ENCODE data around the gene KCNN4. TPM values are rescaled to one million over a fixed set of nuclear protein-coding genes. Genes with fewer than 3 reads are reported as not detected.

The KCNN4 gene
- total RNA-seq, 1 experiment from 2014 or later = 22.9 TPM

DNA sequence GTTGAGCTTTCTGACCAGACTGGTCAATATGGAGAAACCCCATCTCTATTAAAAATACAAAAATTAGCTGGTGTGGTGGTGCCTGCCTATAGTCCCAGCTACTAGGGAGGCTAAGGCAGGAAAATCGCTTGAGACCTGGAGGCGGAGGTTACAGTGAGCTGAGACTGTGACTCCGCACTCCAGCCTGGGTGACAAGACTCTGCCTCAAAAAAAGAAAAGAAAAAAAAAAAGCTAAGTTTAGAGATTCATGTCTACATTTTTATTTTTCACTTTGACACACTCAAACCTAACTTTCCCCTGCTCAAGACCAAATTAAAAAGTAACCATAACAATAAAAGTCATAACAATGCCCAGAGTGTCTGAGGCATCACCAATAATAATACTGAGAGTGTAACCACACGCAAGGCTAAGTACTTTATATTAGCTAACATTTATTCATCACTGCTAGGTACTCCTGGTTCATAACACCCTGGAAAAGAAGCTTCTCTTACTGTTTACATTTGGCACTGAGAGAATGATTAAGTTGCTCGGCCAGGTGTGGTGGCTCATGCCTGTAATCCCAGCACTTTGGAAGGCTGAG lies 59.2 kb downstream of the KCNN4 start:
- DNase-seq (ENCODE audit: extremely low read depth, low read depth) = no peak

DNA sequence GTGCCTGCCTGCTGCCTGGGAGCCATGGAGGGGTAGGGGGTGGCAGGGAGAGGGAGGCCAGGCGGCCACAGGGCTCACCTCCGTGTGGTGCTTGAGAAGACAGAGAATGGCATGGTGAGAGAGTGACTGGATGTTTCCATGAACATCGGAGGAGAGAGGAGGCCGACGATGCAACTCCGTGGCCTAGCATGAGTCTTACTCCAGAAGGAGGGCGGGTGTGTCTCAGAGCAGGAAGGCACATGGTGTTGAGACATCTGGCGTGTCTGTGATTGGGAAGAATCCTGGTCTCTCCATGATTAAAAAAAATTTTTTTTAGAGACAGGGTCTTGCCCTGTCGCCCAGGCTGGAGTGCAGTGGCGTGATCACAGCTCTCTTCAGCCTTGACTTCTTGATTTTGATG lies 59.8 kb downstream of the KCNN4 start:
- no peak for DNase-seq (ENCODE audit: extremely low read depth, low read depth)

DNA sequence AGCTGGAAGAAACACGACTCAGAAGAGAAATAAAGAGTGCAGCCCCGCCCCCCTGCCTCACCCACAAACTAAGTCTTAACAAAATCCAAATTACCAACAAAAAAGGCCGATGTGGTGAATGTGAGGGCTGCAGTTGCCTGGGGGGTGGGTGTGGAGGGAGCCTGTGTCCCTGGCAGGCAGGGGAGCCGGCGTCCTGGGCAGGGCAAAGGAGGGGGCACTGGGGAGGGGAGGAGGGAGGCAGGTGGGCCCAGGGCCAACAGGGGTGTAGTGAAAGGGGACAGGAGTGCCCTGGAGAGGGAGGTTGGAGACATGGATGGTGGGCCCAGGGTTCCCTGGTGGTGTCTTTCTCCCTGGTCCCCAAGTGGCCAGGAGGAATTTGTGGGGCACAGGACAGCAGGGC lies 60.9 kb downstream of the KCNN4 start:
- DNase-seq (ENCODE audit: extremely low read depth, low read depth) = no peak

DNA sequence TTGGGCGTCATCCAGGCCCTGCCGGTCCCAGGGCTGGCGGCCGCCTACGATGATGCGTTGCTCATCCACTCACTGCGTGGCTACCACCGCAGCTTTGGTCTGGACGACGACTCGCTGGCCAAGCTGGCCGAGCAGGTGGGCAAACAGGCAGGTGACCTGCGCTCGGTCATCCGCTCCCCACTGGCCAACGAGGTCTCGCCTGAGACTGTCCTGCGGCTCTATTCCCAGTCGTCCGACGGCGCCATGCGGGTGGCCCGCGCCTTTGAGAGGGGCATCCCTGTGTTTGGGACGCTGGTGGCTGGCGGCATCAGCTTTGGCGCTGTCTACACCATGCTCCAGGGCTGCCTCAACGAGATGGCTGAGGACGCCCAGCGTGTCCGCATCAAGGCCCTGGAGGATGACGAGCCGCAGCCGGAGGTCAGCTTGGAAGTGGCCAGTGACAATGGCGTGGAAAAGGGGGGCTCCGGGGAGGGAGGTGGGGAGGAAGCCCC lies 61.4 kb downstream of the KCNN4 start:
- DNase-seq (ENCODE audit: extremely low read depth, low read depth) = no peak

DNA sequence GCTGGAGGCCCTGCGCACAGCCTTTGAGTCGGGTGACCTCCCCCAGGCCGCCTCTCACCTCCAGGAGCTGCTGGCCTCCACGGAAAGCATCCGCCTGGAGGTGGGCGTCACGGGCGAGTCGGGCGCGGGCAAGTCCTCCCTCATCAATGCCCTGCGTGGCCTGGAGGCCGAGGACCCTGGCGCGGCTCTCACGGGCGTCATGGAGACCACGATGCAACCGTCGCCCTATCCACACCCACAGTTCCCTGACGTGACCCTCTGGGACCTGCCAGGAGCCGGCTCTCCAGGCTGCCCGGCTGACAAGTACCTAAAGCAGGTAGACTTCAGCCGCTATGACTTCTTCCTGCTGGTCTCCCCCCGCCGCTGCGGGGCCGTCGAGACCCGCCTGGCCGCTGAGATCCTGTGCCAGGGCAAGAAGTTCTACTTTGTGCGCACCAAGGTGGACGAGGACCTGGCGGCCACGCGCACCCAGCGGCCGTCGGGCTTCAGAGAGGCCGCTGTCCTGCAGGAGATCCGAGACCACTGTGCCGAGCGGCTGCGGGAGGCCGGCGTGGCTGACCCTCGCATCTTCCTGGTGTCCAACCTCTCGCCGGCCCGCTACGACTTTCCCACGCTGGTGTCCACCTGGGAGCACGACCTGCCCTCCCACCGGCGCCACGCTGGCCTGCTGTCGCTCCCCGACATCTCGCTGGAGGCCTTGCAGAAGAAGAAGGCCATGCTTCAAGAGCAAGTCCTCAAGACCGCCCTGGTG lies 62.0 kb downstream of the KCNN4 start:
- no peak for DNase-seq (ENCODE audit: extremely low read depth, low read depth)

Other genes starting within 250 kb of the KCNN4 start
- gene ZNF575, start 247.8 kb downstream of the KCNN4 start, total RNA-seq (2014; rRNA removed; shearing (Covaris generic)) = 0.32 and 0.35 TPM in 2 replicates
- 13.5 and 17.9 TPM in 2 replicates for gene XRCC1, start 205.4 kb downstream of the KCNN4 start, total RNA-seq (2014; rRNA removed; shearing (Covaris generic))
- not detected in 2 replicates for gene PINLYP, start 205.2 kb downstream of the KCNN4 start, total RNA-seq (2014; rRNA removed; shearing (Covaris generic))
- 5.7 and 8.1 TPM in 2 replicates for gene IRGQ, start 184.8 kb downstream of the KCNN4 start, total RNA-seq (2014; rRNA removed; shearing (Covaris generic))
- 4.4 and 4.6 TPM in 2 replicates for gene ZNF576, start 184.4 kb downstream of the KCNN4 start, total RNA-seq (2014; rRNA removed; shearing (Covaris generic))
- gene SRRM5, start 168.9 kb downstream of the KCNN4 start, total RNA-seq (2014; rRNA removed; shearing (Covaris generic)) = 0.10 and 0.55 TPM in 2 replicates
- 15.4 and 17.5 TPM in 2 replicates for gene ZNF428, start 161.3 kb downstream of the KCNN4 start, total RNA-seq (2014; rRNA removed; shearing (Covaris generic))
- gene CADM4, start 141.1 kb downstream of the KCNN4 start, total RNA-seq (2014; rRNA removed; shearing (Covaris generic)) = 3.1 and 5.9 TPM in 2 replicates
- 153 and 174 TPM in 2 replicates for gene PLAUR, start 110.8 kb downstream of the KCNN4 start, total RNA-seq (2014; rRNA removed; shearing (Covaris generic))
- not detected in 2 replicates for gene IRGC, start 64.9 kb downstream of the KCNN4 start, total RNA-seq (2014; rRNA removed; shearing (Covaris generic))
- gene SMG9, start 26.0 kb downstream of the KCNN4 start, total RNA-seq (2014; rRNA removed; shearing (Covaris generic)) = 20.9 and 21.8 TPM in 2 replicates
- gene LYPD5, start 21.5 kb upstream of the KCNN4 start, total RNA-seq (2014; rRNA removed; shearing (Covaris generic)) = 0.37 and 0.69 TPM in 2 replicates
- gene ZNF283, start 46.3 kb upstream of the KCNN4 start, total RNA-seq (2014; rRNA removed; shearing (Covaris generic)) = 5.5 and 9.6 TPM in 2 replicates
- gene ZNF404, start 103.0 kb upstream of the KCNN4 start, total RNA-seq (2014; rRNA removed; shearing (Covaris generic)) = not detected in 2 replicates
- gene ZNF45, start 154.3 kb upstream of the KCNN4 start, total RNA-seq (2014; rRNA removed; shearing (Covaris generic)) = 7.8 and 10.6 TPM in 2 replicates
- gene ZNF221, start 170.3 kb upstream of the KCNN4 start, total RNA-seq (2014; rRNA removed; shearing (Covaris generic)) = 2.0 and 2.8 TPM in 2 replicates
- 6.1 and 6.6 TPM in 2 replicates for gene ZNF155, start 203.2 kb upstream of the KCNN4 start, total RNA-seq (2014; rRNA removed; shearing (Covaris generic))
- 3.6 and 4.8 TPM in 2 replicates for gene ZNF230, start 222.0 kb upstream of the KCNN4 start, total RNA-seq (2014; rRNA removed; shearing (Covaris generic))
- 6.8 and 7.1 TPM in 2 replicates for gene ZNF222, start 244.4 kb upstream of the KCNN4 start, total RNA-seq (2014; rRNA removed; shearing (Covaris generic))

All from NCI-H460 (cell line).